ENCODE results near the gene MOB3A. TPM values are rescaled to one million over a fixed set of nuclear protein-coding genes. Genes with fewer than 3 reads are reported as not detected.

Gene MOB3A
- polyA plus RNA-seq, 4 donors, result 7.6 to 18.3 (median 14.5) TPM

- Histone ChIP-seq H3K36me3 (ENCODE audit: control insufficient read depth in 3 of 3, insufficient read depth in 2 of 3, low read depth in 1 of 3, low read length in 3 of 3) (peaks cover 13 to 96% (median 13%) of the 10 kb centered on the region in 3 donors), H3K27ac (ENCODE audit: low read depth in 1 of 3, low read length in 2 of 3) (peak overlapping the region in 2 of 3 donors; percentile 21 to 33), H3K4me1 (ENCODE audit: control insufficient read depth in 3 of 3, insufficient read depth in 2 of 3, low read depth in 1 of 3, low read length in 2 of 3) (peaks cover 6 to 61% (median 25%) of the 10 kb centered on the region in 3 donors), H3K4me3 (ENCODE audit: low read depth in 1 of 3, low read length in 3 of 3) (no peak overlapping the region), H3K27me3 (ENCODE audit: control insufficient read depth in 3 of 3, insufficient read depth in 3 of 3, low read length in 3 of 3) (no peaks in the 10 kb centered on the region), H3K9me3 (ENCODE audit: control insufficient read depth in 2 of 2, insufficient read depth in 1 of 2, low read depth in 1 of 2, low read length in 1 of 2) (no peaks in the 10 kb centered on the region)
- 84 to 89% (median 85%) methylated on average over 16 to 18 of the region's 18 CpGs for WGBS, 3 donors
- peak in 1 of 2 donors; percentile 2 for DNase-seq
- no peak for FAIRE-seq
Measured at GRCh38 chr19:2044709-2045500, 51.2 kb downstream of the MOB3A start.

DNA sequence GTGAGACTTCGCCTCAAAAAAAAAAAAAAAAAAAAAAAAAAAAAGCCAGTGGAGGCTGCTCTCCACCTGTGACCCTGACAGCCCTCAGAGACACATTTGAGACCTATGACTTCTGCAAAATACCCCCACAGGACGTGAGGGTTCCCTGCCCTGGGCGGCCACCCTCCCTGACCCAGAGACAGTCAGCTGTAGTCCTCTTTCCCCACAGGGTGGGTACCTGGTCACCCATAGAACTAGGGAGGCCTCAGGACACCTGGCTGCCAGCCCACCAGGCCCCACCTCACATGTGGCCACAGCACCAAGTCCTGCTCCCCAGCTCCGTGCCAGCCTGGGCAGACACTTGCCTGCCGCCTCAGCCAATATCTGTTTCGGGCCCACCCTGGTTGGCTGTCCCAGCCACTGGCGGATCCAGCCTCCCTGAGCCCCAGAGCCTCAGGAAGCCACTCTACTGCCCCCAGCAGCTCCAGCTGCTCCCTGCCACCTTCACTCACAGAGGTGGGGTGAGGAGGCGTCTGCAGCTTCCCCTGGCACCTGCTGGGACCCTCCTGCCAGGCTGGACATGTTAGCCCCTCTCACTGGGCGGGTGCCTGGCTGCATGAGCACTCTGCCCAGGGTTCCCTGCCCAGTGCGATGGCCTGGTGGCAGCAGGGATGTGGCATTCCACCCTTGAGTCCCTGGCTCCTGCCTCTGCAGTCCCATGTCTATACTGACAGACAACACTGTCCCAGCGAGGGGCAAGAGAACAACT is 52.0 kb downstream of the MOB3A start:
- FAIRE-seq, result no peak
- Histone ChIP-seq H3K27me3 (ENCODE audit: control insufficient read depth in 3 of 3, insufficient read depth in 3 of 3, low read length in 3 of 3) (no peaks in the 10 kb centered on the region), H3K27ac (ENCODE audit: low read depth in 1 of 3, low read length in 2 of 3) (peak overlapping the region in 2 of 3 donors; percentile 21 to 43), H3K4me3 (ENCODE audit: low read depth in 1 of 3, low read length in 3 of 3) (no peak overlapping the region), H3K36me3 (ENCODE audit: control insufficient read depth in 3 of 3, insufficient read depth in 2 of 3, low read depth in 1 of 3, low read length in 3 of 3) (peaks cover 13 to 97% (median 15%) of the 10 kb centered on the region in 3 donors), H3K4me1 (ENCODE audit: control insufficient read depth in 3 of 3, insufficient read depth in 2 of 3, low read depth in 1 of 3, low read length in 2 of 3) (peaks cover 6 to 54% (median 25%) of the 10 kb centered on the region in 3 donors), H3K9me3 (ENCODE audit: control insufficient read depth in 2 of 2, insufficient read depth in 1 of 2, low read depth in 1 of 2, low read length in 1 of 2) (no peaks in the 10 kb centered on the region)
- DNase-seq, result peak in 1 of 2 donors; percentile 15
- WGBS, 3 donors, result 76 to 85% (median 84%) methylated on average over 10 to 11 of the region's 11 CpGs

DNA sequence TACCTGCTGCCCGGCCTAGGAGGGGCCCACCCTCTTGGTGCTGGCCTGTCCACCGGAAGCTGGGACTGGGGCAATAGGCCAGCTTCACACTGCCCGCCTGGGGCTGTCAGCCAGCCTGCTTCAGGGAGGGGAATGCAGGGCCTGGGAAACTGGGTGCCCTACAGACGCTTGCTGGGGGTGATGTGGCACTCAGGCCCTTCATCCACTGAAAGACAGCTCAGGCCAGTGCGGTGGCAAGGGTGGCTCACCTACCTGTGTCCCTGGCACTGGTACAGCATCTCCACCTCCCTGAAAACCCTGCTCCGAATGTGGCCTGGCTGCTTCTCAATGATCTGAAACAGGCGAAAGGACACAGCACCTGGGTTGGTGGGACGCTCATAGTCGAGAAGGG is 52.9 kb downstream of the MOB3A start:
- WGBS, 3 donors, result 70 to 74% (median 74%) methylated on average over 9 of the region's 9 CpGs
- Histone ChIP-seq H3K9me3 (ENCODE audit: control insufficient read depth in 2 of 2, insufficient read depth in 1 of 2, low read depth in 1 of 2, low read length in 1 of 2) (no peaks in the 10 kb centered on the region), H3K4me3 (ENCODE audit: low read depth in 1 of 3, low read length in 3 of 3) (no peak overlapping the region), H3K4me1 (ENCODE audit: control insufficient read depth in 3 of 3, insufficient read depth in 2 of 3, low read depth in 1 of 3, low read length in 2 of 3) (peaks cover 6 to 45% (median 18%) of the 10 kb centered on the region in 3 donors), H3K27ac (ENCODE audit: low read depth in 1 of 3, low read length in 2 of 3) (peak overlapping the region; percentile 92 to 97 (median 95)), H3K36me3 (ENCODE audit: control insufficient read depth in 3 of 3, insufficient read depth in 2 of 3, low read depth in 1 of 3, low read length in 3 of 3) (peaks cover 18 to 97% (median 22%) of the 10 kb centered on the region in 3 donors), H3K27me3 (ENCODE audit: control insufficient read depth in 3 of 3, insufficient read depth in 3 of 3, low read length in 3 of 3) (no peaks in the 10 kb centered on the region)
- DNase-seq (peak in 1 of 2 donors; percentile 15), FAIRE-seq (no peak)

- H3K36me3 ChIP-seq (ENCODE audit: control insufficient read depth in 3 of 3, insufficient read depth in 2 of 3, low read depth in 1 of 3, low read length in 3 of 3), result peaks cover 19 to 97% (median 24%) of the 10 kb centered on the region in 3 donors
- no peak for FAIRE-seq
- peak overlapping the region; percentile 92 to 97 (median 95) for H3K27ac ChIP-seq (ENCODE audit: low read depth in 1 of 3, low read length in 2 of 3)
- H3K4me1 ChIP-seq (ENCODE audit: control insufficient read depth in 3 of 3, insufficient read depth in 2 of 3, low read depth in 1 of 3, low read length in 2 of 3), result peaks cover 6 to 40% (median 14%) of the 10 kb centered on the region in 3 donors
- H3K27me3 ChIP-seq (ENCODE audit: control insufficient read depth in 3 of 3, insufficient read depth in 3 of 3, low read length in 3 of 3), result no peaks in the 10 kb centered on the region
- DNase-seq, result no peak
- H3K4me3 ChIP-seq (ENCODE audit: low read depth in 1 of 3, low read length in 3 of 3), result peak overlapping the region in 2 of 3 donors; percentile 17 to 41
- WGBS, 3 donors, result 22 to 23% (median 23%) methylated on average over 29 of the region's 29 CpGs
- H3K9me3 ChIP-seq (ENCODE audit: control insufficient read depth in 2 of 2, insufficient read depth in 1 of 2, low read depth in 1 of 2, low read length in 1 of 2), result no peaks in the 10 kb centered on the region
Measured at GRCh38 chr19:2042485-2043250, 53.5 kb downstream of the MOB3A start.

DNA sequence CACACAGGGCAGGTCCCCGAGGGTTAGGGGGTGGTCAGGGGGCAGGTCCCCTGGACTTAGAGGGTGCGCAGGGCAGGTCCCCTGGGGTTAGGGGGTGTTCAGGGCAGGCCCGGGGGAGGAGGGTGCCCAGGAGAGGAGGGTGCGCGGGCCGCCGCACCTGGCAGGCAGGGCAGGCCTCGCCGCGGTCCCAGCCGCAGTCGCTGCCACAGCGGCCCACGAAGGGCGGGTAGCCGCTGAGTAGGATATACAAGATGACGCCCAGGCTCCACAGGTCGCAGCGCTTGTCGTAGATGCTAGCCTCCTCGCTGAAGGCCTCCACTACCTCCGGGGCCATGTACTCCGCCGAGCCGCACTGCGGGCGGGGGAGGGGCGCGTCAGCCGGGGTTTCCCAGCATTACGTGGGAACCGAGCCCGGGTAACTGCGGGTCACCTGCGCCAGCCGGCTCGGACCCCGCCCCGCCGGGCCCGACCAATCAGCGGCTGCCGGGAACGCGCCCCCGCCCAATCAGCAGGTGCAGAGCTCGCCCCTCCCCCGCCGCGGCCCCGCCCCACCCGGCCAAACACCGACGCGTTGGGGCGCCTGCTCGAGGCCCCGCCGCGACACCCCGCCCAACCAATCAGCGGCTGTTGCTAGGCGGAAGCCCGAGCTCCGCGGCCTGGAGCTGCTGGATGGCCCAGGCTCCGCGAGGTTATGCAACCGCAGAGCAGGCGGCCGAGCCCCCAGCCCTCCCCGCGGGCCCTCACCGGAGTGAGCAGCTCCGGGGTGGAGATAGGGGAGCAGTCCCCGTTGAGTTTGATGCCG is 54.2 kb downstream of the MOB3A start:
- peaks cover 3 to 33% (median 9%) of the 10 kb centered on the region in 3 donors for H3K4me1 ChIP-seq (ENCODE audit: control insufficient read depth in 3 of 3, insufficient read depth in 2 of 3, low read depth in 1 of 3, low read length in 2 of 3)

DNA sequence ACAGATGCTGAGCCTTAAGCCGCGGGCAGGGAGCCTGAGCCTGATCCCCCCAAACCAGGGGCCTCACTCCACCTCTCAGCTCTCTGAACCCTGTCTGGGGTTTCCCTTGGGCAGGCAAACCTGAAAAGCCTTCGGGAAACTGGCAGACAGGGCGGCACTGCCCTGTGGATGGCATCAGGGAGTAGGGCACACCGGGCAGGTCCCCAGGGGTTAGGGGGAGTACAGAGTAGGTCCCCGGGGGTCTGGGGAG is 54.8 kb downstream of the MOB3A start:
- DNase-seq, result no peak
- Histone ChIP-seq H3K36me3 (ENCODE audit: control insufficient read depth in 3 of 3, insufficient read depth in 2 of 3, low read depth in 1 of 3, low read length in 3 of 3) (peaks cover 19 to 88% (median 24%) of the 10 kb centered on the region in 3 donors), H3K9me3 (ENCODE audit: control insufficient read depth in 2 of 2, insufficient read depth in 1 of 2, low read depth in 1 of 2, low read length in 1 of 2) (no peaks in the 10 kb centered on the region), H3K4me1 (ENCODE audit: control insufficient read depth in 3 of 3, insufficient read depth in 2 of 3, low read depth in 1 of 3, low read length in 2 of 3) (peaks cover 3 to 33% (median 9%) of the 10 kb centered on the region in 3 donors), H3K27ac (ENCODE audit: low read depth in 1 of 3, low read length in 2 of 3) (peak overlapping the region; percentile 75 to 92 (median 76)), H3K4me3 (ENCODE audit: low read depth in 1 of 3, low read length in 3 of 3) (no peak overlapping the region), H3K27me3 (ENCODE audit: control insufficient read depth in 3 of 3, insufficient read depth in 3 of 3, low read length in 3 of 3) (no peaks in the 10 kb centered on the region)
- WGBS, 3 donors, result 65 to 70% (median 67%) methylated on average over 6 of the region's 6 CpGs
- FAIRE-seq, result no peak

More for the DNA sequence above, 54.2 kb downstream of the MOB3A start:
- H3K27ac ChIP-seq (ENCODE audit: low read depth in 1 of 3, low read length in 2 of 3), result peak overlapping the region; percentile 92 to 97 (median 95)
- no peaks in the 10 kb centered on the region for H3K27me3 ChIP-seq (ENCODE audit: control insufficient read depth in 3 of 3, insufficient read depth in 3 of 3, low read length in 3 of 3)
- no peaks in the 10 kb centered on the region for H3K9me3 ChIP-seq (ENCODE audit: control insufficient read depth in 2 of 2, insufficient read depth in 1 of 2, low read depth in 1 of 2, low read length in 1 of 2)
- H3K4me3 ChIP-seq (ENCODE audit: low read depth in 1 of 3, low read length in 3 of 3), result peak overlapping the region in 2 of 3 donors; percentile 24 to 41
- H3K36me3 ChIP-seq (ENCODE audit: control insufficient read depth in 3 of 3, insufficient read depth in 2 of 3, low read depth in 1 of 3, low read length in 3 of 3), result peaks cover 19 to 93% (median 24%) of the 10 kb centered on the region in 3 donors
- WGBS, 3 donors, result 3 to 10% (median 4%) methylated on average over 31 to 77 of the region's 77 CpGs
- FAIRE-seq (no peak), DNase-seq (peak; percentile 97 to 98)

- FAIRE-seq (no peak), DNase-seq (peak in 1 of 2 donors; percentile 1)
- Histone ChIP-seq H3K4me3 (ENCODE audit: low read depth in 1 of 3, low read length in 3 of 3) (no peak overlapping the region), H3K36me3 (ENCODE audit: control insufficient read depth in 3 of 3, insufficient read depth in 2 of 3, low read depth in 1 of 3, low read length in 3 of 3) (peaks cover 18 to 83% (median 24%) of the 10 kb centered on the region in 3 donors), H3K27me3 (ENCODE audit: control insufficient read depth in 3 of 3, insufficient read depth in 3 of 3, low read length in 3 of 3) (no peaks in the 10 kb centered on the region), H3K27ac (ENCODE audit: low read depth in 1 of 3, low read length in 2 of 3) (peak overlapping the region; percentile 75 to 92 (median 76)), H3K4me1 (ENCODE audit: control insufficient read depth in 3 of 3, insufficient read depth in 2 of 3, low read depth in 1 of 3, low read length in 2 of 3) (peaks cover 3 to 31% (median 9%) of the 10 kb centered on the region in 3 donors), H3K9me3 (ENCODE audit: control insufficient read depth in 2 of 2, insufficient read depth in 1 of 2, low read depth in 1 of 2, low read length in 1 of 2) (peaks cover 0 to 4% of the 10 kb centered on the region in 2 donors)
- WGBS, 3 donors, result 90 to 92% (median 91%) methylated on average over 27 to 28 of the region's 28 CpGs
Measured at GRCh38 chr19:2040647-2041432, 55.3 kb downstream of the MOB3A start.
